NCI-H748 (cell line): ENCODE data around the gene BARHL1.

ENCODE experiments used
- DNase-seq: peaks from one replicate; lab custom pipeline; 2025; ENCODE audit not compliant: unreplicated experiment; lab: John Stamatoyannopoulos, UW

Gene BARHL1

GRCh38 chr9:132582276-132582785 lies at the start of gene BARHL1:
Gene BARHL1, plus strand, starts transcription at chr9:132582606. Its CDS starts 192 bp downstream, at chr9:132582798.
- DNase-seq = no peak

GRCh38 chr9:132534832-132535231 lies 47.6 kb upstream of the BARHL1 start:
- DNase-seq = no peak

GRCh38 chr9:132536124-132536523 lies 46.3 kb upstream of the BARHL1 start:
- DNase-seq = no peak

GRCh38 chr9:132537352-132537751 lies 45.1 kb upstream of the BARHL1 start:
- DNase-seq = no peak

GRCh38 chr9:132538071-132538470 lies 44.3 kb upstream of the BARHL1 start:
- DNase-seq = no peak

GRCh38 chr9:132539096-132539495 lies 43.3 kb upstream of the BARHL1 start:
- peak; percentile 19 for DNase-seq

- DNase-seq = no peak
Measured at GRCh38 chr9:132541051-132541450, 41.4 kb upstream of the BARHL1 start.

- peak; percentile 56 for DNase-seq
Measured at GRCh38 chr9:132541870-132542830, 40.3 kb upstream of the BARHL1 start.

- DNase-seq = no peak
Measured at GRCh38 chr9:132543251-132543650, 39.2 kb upstream of the BARHL1 start.

GRCh38 chr9:132543960-132544359 lies 38.4 kb upstream of the BARHL1 start:
- DNase-seq = no peak

- no peak for DNase-seq
Measured at GRCh38 chr9:132545578-132545977, 36.8 kb upstream of the BARHL1 start.

GRCh38 chr9:132546148-132547051 lies 36.0 kb upstream of the BARHL1 start:
- DNase-seq = peak; percentile 70

GRCh38 chr9:132547052-132547431 lies 35.4 kb upstream of the BARHL1 start:
- DNase-seq = no peak

GRCh38 chr9:132547436-132547835 lies 35.0 kb upstream of the BARHL1 start:
- DNase-seq = no peak

GRCh38 chr9:132547976-132548730 lies 34.3 kb upstream of the BARHL1 start:
- DNase-seq = no peak

- no peak for DNase-seq
Measured at GRCh38 chr9:132548751-132549640, 33.4 kb upstream of the BARHL1 start.

- DNase-seq = no peak
Measured at GRCh38 chr9:132551556-132551955, 30.9 kb upstream of the BARHL1 start.

GRCh38 chr9:132552041-132552440 lies 30.4 kb upstream of the BARHL1 start:
- no peak for DNase-seq

- DNase-seq = no peak
Measured at GRCh38 chr9:132554755-132555154, 27.7 kb upstream of the BARHL1 start.

- DNase-seq = no peak
Measured at GRCh38 chr9:132555528-132555927, 26.9 kb upstream of the BARHL1 start.
